BJ (cell line): ENCODE results near the gene STRBP. TPM values are rescaled to one million over a fixed set of nuclear protein-coding genes. Genes with fewer than 3 reads are reported as not detected.

Experiments
- CTCF ChIA-PET: fragments of 350-600 bp; formaldehyde crosslinking; extraction: SDS; loops from one replicate; lab custom pipeline; 2021; ENCODE audit warnings: antibody characterized with exemption, inconsistent platforms; lab: Yijun Ruan, JAX
- POLR2A ChIA-PET: fragments of 300-600 bp; sonication (Branson Sonifier 250); formaldehyde crosslinking; extraction: SDS; loops from one replicate; lab custom pipeline; 2021; ENCODE audit warnings: antibody characterized with exemption; lab: Charles Lee
- DNase-seq: peaks from one replicate; pipeline ENCODE4 v3.0.0-alpha.2; 2011; ENCODE audit warnings: low read depth
- H3K27me3 ChIP-seq: 2 replicates; pipeline ENCODE4 v1.6.0; 2011; ENCODE audit warnings: low read length; ENCODE audit not compliant: control insufficient read depth, insufficient read depth
- H3K36me3 ChIP-seq: 2 replicates; pipeline ENCODE4 v1.5.1; 2011; ENCODE audit warnings: low read length; ENCODE audit not compliant: control insufficient read depth, insufficient read depth
- H3K4me3 ChIP-seq: 2 replicates; pipeline ENCODE4 v1.5.1; 2011; ENCODE audit warnings: low read depth, mild to moderate bottlenecking, control low read depth, low read length
- CTCF ChIP-seq: IDR thresholded peaks from 2 replicates; pipeline ENCODE4 v1.5.1; 2011; ENCODE audit warnings: low read depth, mild to moderate bottlenecking, control low read depth, inconsistent platforms, low read length, moderate library complexity; ENCODE audit not compliant: insufficient read depth
- polyA plus RNA-seq: library from polyadenylated mRNA; depleted of rRNA; stranded (reverse); fragments of >200 nt; gene quantifications from 2 replicates; pipeline ENCODE4 v1.2.3, GENCODE V29; 2011

STRBP gene
- polyA plus RNA-seq, 1 experiment: 1.1 TPM

- Histone ChIP-seq H3K36me3 (no peaks in the 10 kb centered on the region), H3K27me3 (no peaks in the 10 kb centered on the region), H3K4me3 (no peak overlapping the region)
- CTCF ChIA-PET: no interaction called here
- no peak for DNase-seq
- POLR2A ChIA-PET: no interaction called here
- no peak for TF ChIP-seq CTCF
These were observed 140.8 kb downstream of the STRBP start for GRCh38 chr9:123127512-123128075.

DNA sequence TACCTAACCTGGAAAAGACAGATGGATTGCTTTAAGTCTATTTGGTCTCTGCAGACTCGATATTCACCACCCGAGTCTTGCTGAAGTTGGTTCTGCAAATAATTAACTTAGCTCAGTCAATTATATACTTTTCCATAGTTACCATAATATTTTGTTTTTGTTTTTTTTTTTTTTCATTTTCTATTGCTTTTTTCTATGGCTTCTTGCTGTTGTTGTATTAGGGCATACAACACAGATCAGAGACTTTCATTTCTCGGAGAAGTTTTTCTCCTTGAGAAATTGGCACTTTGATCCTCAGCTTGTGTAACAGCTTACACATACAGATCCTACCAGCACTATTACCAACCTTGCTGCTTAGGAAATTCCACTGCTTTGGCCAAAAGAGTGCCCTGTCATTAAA lies 146.9 kb downstream of the STRBP start:
- Histone ChIP-seq H3K4me3 (no peak overlapping the region), H3K27me3 (no peaks in the 10 kb centered on the region; the same call in 1 of the 2 replicates), H3K36me3 (no peaks in the 10 kb centered on the region)
- ChIA-PET CTCF (interaction anchor here (0.8 to 1.9 kb wide), 4 partner anchors 10 to 228 kb away, joined by 3 to 5 read pairs (median 4); no protein-coding TSS in a partner anchor), POLR2A (no interaction called here)
- no peak for TF ChIP-seq CTCF
- DNase-seq: no peak

DNA sequence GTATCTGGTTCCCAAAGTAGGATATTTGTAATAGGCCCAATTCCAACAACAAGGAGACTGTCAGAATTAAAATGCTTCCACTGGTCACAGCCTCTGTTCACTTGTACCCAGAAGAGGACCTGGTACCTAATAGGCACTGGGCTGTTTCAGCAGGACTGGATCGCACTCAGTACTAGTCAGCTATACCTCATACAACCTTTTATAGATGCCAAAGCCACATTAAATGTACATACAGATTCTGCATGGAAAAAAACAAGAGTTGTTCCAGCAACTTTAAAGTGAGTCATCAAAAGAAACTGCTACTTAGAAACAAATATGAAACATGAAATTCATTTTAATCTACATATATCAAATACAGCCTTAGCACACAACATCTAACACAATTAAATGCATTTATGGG lies 147.4 kb downstream of the STRBP start:
- DNase-seq: no peak
- Histone ChIP-seq H3K27me3 (no peaks in the 10 kb centered on the region; the same call in 1 of the 2 replicates), H3K4me3 (no peak overlapping the region), H3K36me3 (no peaks in the 10 kb centered on the region)
- POLR2A ChIA-PET: no interaction called here
- TF ChIP-seq CTCF: no peak
- CTCF ChIA-PET: interaction anchor here (0.8 to 1.9 kb wide), 4 partner anchors 11 to 229 kb away, joined by 3 to 5 read pairs (median 4); no protein-coding TSS in a partner anchor

- CTCF ChIA-PET: interaction anchor here (1.0 to 1.2 kb wide), 2 partner anchors 10 to 230 kb away, joined by 3 read pairs; no protein-coding TSS in a partner anchor
- TF ChIP-seq CTCF: no peak
- no peak for DNase-seq
These were observed 148.3 kb downstream of the STRBP start for GRCh38 chr9:123120131-123120530.

GRCh38 chr9:123119566-123119965 lies 148.8 kb downstream of the STRBP start:
- no peak for DNase-seq

More at GRCh38 chr9:123120131-123120530, 148.3 kb downstream of the STRBP start:
- Histone ChIP-seq H3K36me3 (no peaks in the 10 kb centered on the region), H3K4me3 (no peak overlapping the region), H3K27me3 (no peaks in the 10 kb centered on the region; the same call in 1 of the 2 replicates)
- POLR2A ChIA-PET: no interaction called here

More at GRCh38 chr9:123119566-123119965, 148.8 kb downstream of the STRBP start:
- ChIA-PET CTCF (interaction anchor here (1.0 to 1.2 kb wide), 2 partner anchors 9 to 230 kb away, joined by 3 read pairs; no protein-coding TSS in a partner anchor), POLR2A (no interaction called here)
- no peak for TF ChIP-seq CTCF
- Histone ChIP-seq H3K4me3 (no peak overlapping the region), H3K27me3 (no peaks in the 10 kb centered on the region; the same call in 1 of the 2 replicates), H3K36me3 (no peaks in the 10 kb centered on the region)
